Cardiac muscle cell (in vitro differentiated cells and primary cell): ENCODE results near the gene RNF223. TPM values are rescaled to one million over a fixed set of nuclear protein-coding genes. Genes with fewer than 3 reads are reported as not detected.

Experiments used
- DNase-seq, 2 donors: peaks; one replicate each; pipeline versions ENCODE4 v3.0.0 to v3.0.0-alpha.2; 2010 to 2017; ENCODE audit warnings: low read depth in 1 of 2, low spot score in 1 of 2
- H3K27ac ChIP-seq: fragments of 200-600 bp; sonication (generic); 2 replicates; pipeline ENCODE4 v1.5.1; 2016
- H3K27me3 ChIP-seq: fragments of 200-600 bp; sonication (generic); 2 replicates; pipeline ENCODE4 v1.6.0; 2016; ENCODE audit warnings: control low read depth
- H3K36me3 ChIP-seq: fragments of 200-600 bp; sonication (generic); 2 replicates; pipeline ENCODE4 v1.5.1; 2016; ENCODE audit warnings: control low read depth
- H3K4me1 ChIP-seq: fragments of 200-600 bp; sonication (generic); 2 replicates; pipeline ENCODE4 v1.8.1; 2017; ENCODE audit warnings: low read depth, mild to moderate bottlenecking, mixed run types
- H3K4me3 ChIP-seq: fragments of 200-600 bp; sonication (generic); 2 replicates; pipeline ENCODE4 v1.5.1; 2016; ENCODE audit warnings: mild to moderate bottlenecking
- H3K9me3 ChIP-seq: fragments of 200-600 bp; sonication (generic); 2 replicates; pipeline ENCODE4 v1.5.1; 2017; ENCODE audit warnings: low read depth, mild to moderate bottlenecking, control low read depth
- polyA plus RNA-seq: library from polyadenylated mRNA; unstranded; fragments of >200 nt; fragmentation: Nextera tagmentation; extraction: Ambion mirVana; gene quantifications from 2 replicates; pipeline ENCODE4 v1.2.1, GENCODE V29; 2016
- total RNA-seq: library from RNA; depleted of rRNA; stranded (reverse); fragments of >200 nt; gene quantifications from 2 replicates; pipeline ENCODE4 v1.2.3, GENCODE V29; 2016
- TF ChIP-seq, protein P1 (sequence below): IDR thresholded peaks from 2 replicates; pipeline ENCODE4 v1.5.1; 2012; ENCODE audit warnings: low read depth, mild to moderate bottlenecking, low read length

The RNF223 gene
- total and polyA plus RNA-seq, 2 experiments from 2014 or later = 0.33 TPM; not detected in 1

DNA sequence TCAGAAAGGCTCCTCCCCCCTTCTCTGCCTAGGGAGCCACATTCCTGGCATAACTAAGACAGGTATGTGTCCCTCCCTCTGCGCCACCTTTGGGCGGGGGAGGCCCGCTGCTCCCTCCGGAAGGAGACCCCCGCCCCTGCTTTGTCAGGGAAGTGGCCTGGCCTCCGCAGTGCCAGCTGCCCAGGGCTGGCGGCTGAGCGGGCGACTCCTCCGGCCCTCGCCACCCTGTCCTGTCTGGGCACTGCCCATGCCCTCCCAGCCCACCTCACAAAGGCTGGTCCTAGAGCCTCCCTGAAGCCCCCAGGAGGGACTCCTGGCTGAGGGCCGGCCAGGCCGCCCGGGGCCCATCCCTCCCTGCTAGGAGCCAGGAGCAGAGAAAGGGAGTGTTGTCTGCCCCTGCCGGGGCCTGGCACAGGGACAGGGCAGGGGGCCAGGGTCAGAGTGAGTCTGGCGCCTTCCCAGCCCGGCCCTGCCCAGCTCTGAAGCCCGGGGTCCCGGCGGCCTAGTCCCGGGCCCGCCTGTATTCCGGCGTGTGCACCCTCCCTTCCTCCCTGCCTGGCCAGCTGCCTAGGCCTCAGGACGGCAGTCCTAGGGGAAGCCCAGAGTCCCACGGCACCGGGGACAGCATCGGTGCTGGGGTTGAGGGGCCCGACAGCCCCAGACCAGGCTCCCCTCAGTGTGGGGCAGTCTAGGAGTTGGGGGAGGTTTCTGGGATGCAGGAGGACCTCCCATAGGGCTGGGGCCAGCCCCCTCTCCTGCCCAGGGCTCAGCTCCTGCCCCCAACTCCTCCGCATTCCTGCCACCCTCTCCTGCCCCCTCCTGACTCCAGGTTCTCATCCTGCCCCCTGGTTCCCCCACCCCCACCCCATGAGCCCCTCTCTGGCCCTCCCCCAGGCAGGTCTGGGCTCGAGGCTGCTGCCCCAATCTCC, 49.1 kb downstream of the RNF223 start:
- DNase-seq = peak in 1 of 2 donors; percentile 44
- H3K4me1 ChIP-seq = peaks cover 8% of the 10 kb centered on the region
- TF ChIP-seq, protein P1, sequence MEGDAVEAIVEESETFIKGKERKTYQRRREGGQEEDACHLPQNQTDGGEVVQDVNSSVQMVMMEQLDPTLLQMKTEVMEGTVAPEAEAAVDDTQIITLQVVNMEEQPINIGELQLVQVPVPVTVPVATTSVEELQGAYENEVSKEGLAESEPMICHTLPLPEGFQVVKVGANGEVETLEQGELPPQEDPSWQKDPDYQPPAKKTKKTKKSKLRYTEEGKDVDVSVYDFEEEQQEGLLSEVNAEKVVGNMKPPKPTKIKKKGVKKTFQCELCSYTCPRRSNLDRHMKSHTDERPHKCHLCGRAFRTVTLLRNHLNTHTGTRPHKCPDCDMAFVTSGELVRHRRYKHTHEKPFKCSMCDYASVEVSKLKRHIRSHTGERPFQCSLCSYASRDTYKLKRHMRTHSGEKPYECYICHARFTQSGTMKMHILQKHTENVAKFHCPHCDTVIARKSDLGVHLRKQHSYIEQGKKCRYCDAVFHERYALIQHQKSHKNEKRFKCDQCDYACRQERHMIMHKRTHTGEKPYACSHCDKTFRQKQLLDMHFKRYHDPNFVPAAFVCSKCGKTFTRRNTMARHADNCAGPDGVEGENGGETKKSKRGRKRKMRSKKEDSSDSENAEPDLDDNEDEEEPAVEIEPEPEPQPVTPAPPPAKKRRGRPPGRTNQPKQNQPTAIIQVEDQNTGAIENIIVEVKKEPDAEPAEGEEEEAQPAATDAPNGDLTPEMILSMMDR = no peak

DNA sequence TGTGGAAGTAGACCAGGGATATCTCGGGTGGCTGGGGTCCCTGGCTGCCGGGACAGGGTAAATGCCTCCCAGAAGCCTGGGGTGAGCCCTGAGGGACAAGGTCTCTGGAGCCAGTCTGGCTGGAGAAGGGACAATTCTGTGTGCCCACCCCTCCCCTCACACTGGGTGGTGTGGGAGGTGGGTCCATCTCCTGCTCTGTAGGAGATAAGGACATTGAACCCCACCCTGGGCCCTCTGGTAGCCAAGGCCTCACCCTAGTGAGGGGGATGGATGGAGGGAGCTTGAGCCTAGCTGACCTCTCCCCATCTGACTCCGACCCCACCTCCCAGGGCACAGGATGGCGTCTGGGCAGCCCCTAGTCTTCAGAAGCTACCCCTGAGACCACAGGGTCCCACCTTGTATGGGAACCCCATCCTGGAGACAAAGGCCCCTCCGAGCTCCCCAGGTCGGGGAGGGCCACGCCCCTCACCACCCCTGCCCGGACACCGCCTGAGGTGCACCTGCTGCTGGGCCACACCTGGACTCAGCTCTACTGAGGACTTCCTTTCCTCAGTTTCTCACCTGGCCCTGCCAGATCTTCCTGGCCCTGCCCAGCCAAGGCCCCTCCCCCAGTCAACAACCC, 49.8 kb downstream of the RNF223 start:
- no peak for DNase-seq
- no peak overlapping the region for H3K4me3 ChIP-seq
- TF ChIP-seq, protein P1 = no peak
- H3K27ac ChIP-seq = no peak overlapping the region
- no peaks in the 10 kb centered on the region for H3K36me3 ChIP-seq
- H3K27me3 ChIP-seq = no peaks in the 10 kb centered on the region
- no peaks in the 10 kb centered on the region for H3K9me3 ChIP-seq
- H3K4me1 ChIP-seq = peaks cover 8% of the 10 kb centered on the region

More for the DNA sequence above, 49.1 kb downstream of the RNF223 start:
- H3K9me3 ChIP-seq = no peaks in the 10 kb centered on the region
- no peak overlapping the region for H3K27ac ChIP-seq
- H3K4me3 ChIP-seq = no peak overlapping the region
- no peaks in the 10 kb centered on the region for H3K36me3 ChIP-seq
- no peaks in the 10 kb centered on the region for H3K27me3 ChIP-seq

DNA sequence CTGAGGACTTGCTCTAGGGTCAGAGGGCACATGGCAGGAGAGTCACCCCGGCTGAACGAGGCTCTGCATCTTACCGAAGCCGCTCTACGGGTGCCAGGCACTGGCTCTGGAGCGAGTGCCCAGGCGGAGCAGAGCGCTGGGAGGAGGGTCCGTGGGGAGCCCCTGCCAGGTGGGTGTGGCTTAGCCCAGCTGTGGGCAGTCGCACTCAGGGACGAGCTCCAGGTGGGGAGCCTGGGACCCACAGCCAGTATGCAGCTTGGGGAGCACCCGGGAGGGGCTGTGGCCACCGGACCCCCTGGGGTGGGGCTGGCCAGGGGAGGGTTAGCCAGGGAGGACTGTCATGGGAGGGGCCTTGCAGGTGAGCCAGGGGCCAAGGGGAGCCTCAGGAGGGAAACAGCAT, 50.4 kb downstream of the RNF223 start:
- no peak for DNase-seq
- H3K27ac ChIP-seq = no peak overlapping the region
- peaks cover 8% of the 10 kb centered on the region for H3K4me1 ChIP-seq
- H3K9me3 ChIP-seq = no peaks in the 10 kb centered on the region
- no peak overlapping the region for H3K4me3 ChIP-seq
- no peaks in the 10 kb centered on the region for H3K36me3 ChIP-seq
- H3K27me3 ChIP-seq = no peaks in the 10 kb centered on the region
- TF ChIP-seq, protein P1 = no peak

DNA sequence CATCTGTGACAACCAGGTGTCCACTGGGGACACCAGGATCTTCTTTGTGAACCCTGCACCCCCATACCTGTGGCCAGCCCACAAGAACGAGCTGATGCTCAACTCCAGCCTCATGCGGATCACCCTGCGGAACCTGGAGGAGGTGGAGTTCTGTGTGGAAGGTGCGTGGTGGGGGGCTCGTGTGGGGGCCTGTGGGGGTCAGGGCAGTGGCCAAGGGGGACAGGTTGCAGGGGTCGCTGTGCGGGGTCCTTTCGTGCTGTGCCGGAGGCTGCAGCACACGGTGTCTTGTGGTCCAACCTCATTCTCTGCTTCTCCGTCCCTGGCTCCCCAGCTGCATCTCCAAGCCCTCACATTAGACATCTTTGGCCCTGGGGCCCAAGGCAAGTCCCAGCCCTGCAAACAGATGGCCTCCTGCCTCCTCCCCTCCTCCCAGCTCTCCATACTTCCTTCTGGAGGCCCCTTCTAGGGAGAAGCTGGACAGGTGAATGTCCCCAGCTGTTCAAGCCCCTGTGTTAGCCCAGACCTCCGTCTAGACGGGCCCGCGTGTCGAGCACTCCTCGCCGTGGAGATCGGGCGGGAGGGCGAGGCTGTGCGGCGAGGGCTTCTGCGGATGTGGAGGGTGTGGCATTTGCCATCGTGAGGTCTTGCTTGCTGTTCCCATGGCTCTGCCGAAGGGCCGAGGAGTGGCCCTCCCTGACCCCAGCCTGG, 51.6 kb downstream of the RNF223 start:
- Histone ChIP-seq H3K4me1 (peaks cover 8% of the 10 kb centered on the region), H3K27ac (no peak overlapping the region), H3K4me3 (no peak overlapping the region), H3K27me3 (no peaks in the 10 kb centered on the region), H3K9me3 (no peaks in the 10 kb centered on the region), H3K36me3 (no peaks in the 10 kb centered on the region)
- TF ChIP-seq, protein P1 = no peak
- DNase-seq = no peak

DNA sequence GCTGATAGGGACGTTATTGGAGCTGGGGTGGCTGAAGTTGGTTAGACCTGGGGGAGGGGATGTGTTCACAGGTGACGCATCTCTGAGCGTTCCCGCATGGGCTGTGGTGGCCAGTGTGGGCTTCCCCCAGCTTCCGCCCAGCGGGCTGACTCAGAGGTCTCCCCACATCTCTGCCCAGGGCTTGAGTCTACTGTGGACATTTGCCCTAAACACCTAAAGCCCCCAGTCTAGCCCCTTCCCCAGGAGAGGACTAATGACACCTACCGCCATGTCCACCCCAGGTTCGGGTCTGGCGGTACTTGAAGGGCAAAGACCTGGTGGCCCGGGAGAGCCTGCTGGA, 52.2 kb downstream of the RNF223 start:
- no peak for DNase-seq
- Histone ChIP-seq H3K36me3 (no peaks in the 10 kb centered on the region), H3K4me3 (no peak overlapping the region), H3K4me1 (peaks cover 8% of the 10 kb centered on the region), H3K27ac (no peak overlapping the region), H3K27me3 (no peaks in the 10 kb centered on the region), H3K9me3 (no peaks in the 10 kb centered on the region)
- TF ChIP-seq, protein P1 = no peak
